HG03060 (cell line): ENCODE data around the gene RAB9A.
"Not testable (repeated sequence)": the region's sequence is repeated elsewhere in the genome, so short reads cannot be mapped to it uniquely, and the experiment has no call there.

Experiments used
- ATAC-seq: cut with Tn5 transposase; IDR thresholded peaks from one replicate; pipeline ENCODE4 v1.9.1; 2021; ENCODE audit warnings: low read depth, moderate number of reproducible peaks; ENCODE audit not compliant: unreplicated experiment

Gene RAB9A

GRCh38 chrX:13698432-13698831 is 9.5 kb downstream of the RAB9A start:
- ATAC-seq, result no peak

GRCh38 chrX:13699183-13699826 is 10.4 kb downstream of the RAB9A start:
- peak; percentile 51 for ATAC-seq

- ATAC-seq, result no peak
These were observed 11.5 kb downstream of the RAB9A start for GRCh38 chrX:13700380-13700779.

- ATAC-seq, result no peak
These were observed 13.3 kb downstream of the RAB9A start for GRCh38 chrX:13702111-13702789.

GRCh38 chrX:13703135-13703534 is 14.2 kb downstream of the RAB9A start:
- ATAC-seq, result no peak

DNA sequence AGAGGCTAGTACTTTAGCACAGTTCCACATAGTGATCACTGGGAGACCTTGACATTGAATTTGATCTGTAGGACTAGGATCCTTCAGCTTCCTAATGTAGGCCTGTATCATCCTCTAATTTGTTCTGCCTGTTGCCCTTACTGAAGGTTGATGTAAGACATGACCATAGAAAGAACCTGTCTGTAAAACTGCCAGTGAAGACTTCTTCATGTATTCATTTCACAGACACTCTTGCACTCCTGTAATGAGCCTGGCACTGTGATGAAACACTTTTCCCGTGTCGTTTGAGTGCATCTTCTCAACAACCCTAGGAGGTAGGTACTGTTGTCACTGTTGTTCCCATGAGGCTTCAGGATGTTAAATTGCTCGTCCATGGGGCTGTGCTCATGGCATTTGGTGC is 14.7 kb downstream of the RAB9A start:
- ATAC-seq, result no peak

- ATAC-seq, result no peak
These were observed 22.2 kb downstream of the RAB9A start for GRCh38 chrX:13711141-13711540.

- no peak for ATAC-seq
These were observed 27.5 kb downstream of the RAB9A start for GRCh38 chrX:13716455-13716854.

- ATAC-seq, result no peak
These were observed 28.0 kb downstream of the RAB9A start for GRCh38 chrX:13716905-13717304.

DNA sequence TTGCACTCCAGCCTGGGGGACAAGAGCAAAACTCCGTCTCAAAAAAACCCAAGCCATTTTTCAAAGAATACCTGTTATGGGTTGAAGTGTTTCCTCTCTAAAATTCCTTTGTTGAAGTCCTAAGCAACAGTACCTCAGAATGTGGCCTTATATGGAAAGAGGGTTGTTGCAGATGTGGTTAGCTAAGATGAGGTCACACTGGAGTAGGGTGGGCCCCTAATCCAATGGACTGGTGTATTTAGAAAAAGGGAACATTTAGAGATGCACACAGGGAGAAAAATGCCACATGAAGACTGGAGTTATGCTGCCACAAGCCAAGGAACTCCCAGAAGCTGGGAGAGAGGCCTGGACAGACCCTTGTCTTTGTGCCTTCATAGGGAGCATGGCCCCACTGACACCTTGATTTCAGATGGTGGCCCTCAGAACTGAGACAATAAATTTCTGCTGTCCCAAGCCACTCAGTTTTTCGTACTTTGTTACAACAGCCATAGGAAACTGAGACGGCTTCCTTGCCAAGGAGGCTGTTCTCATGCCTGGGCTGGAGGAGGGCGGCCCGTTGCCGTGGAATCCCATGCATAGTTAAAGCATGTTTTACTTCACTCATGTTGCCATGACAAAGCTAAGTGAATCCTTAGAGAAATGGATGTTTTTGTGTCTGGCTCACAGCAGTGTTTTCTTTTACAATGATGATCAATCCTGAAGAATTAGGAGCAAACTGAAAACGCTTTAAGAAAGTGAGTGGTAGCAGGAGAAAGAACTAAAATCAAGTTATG is 29.0 kb downstream of the RAB9A start:
- ATAC-seq, result no peak

GRCh38 chrX:13719192-13719856 is 30.4 kb downstream of the RAB9A start:
- no peak for ATAC-seq

- ATAC-seq, result no peak
These were observed 32.4 kb downstream of the RAB9A start for GRCh38 chrX:13721371-13721770.

- no peak for ATAC-seq
These were observed 33.0 kb downstream of the RAB9A start for GRCh38 chrX:13721819-13722519.

- ATAC-seq, result not testable (repeated sequence)
These were observed 36.0 kb downstream of the RAB9A start for GRCh38 chrX:13724878-13725277.

DNA sequence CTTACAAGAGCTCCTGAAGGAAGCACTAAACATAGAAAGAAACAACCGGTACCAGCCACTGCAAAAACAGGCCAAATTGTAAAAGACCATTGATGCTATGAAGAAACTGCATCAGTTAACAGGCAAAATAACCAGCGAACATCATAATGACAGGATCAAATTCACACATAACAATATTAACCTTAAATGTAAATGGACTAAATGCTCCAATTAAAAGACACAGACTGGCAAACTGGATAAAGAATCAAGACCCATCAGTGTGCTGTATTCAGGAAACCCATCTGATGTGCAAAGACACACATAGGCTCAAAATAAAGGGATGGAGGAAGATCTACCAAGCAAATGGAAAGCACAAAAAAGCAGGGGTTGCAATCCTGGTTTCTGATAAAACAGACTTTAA is 37.7 kb downstream of the RAB9A start:
- ATAC-seq, result not testable (repeated sequence)

DNA sequence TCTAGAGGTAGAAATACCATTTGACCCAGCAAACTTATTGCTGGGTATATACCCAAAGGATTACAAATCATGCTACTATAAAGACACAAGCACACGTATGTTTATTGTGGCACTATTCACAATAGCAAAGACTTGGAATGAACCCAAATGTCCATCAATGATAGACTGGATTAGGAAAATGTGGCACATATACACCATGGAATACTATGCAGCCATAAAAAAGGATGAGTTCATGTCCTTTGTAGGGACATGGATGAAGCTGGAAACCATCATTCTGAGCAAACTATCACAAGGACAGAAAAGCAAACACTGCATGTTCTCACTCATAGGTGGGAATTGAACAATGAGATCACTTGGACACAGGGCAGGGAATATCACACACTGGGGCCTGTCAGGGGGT is 41.6 kb downstream of the RAB9A start:
- ATAC-seq, result not testable (repeated sequence)

- no peak for ATAC-seq
These were observed 43.5 kb downstream of the RAB9A start for GRCh38 chrX:13732246-13733067.

GRCh38 chrX:13733506-13733905 is 44.6 kb downstream of the RAB9A start:
- no peak for ATAC-seq

- ATAC-seq, result peak; percentile 85
These were observed 45.6 kb downstream of the RAB9A start, which contains the start of the genes OFD1 and TRAPPC2 for GRCh38 chrX:13734278-13735172. OFD1 (plus strand) TSS chrX:13734748; CDS start chrX:13735072, 324 bp downstream. TRAPPC2 (minus strand) TSS chrX:13734620; CDS start chrX:13719963, 14,657 bp downstream.
